Left ventricle myocardium inferior (tissue), 1 donor: ENCODE data around the gene KCND3. TPM values are rescaled to one million over a fixed set of nuclear protein-coding genes. Genes with fewer than 3 reads are reported as not detected.
A peak's percentile ranks its signal among the peaks of the same experiment; 100 is the strongest.

Experiments used
- DNase-seq: peaks from one replicate; pipeline ENCODE4 v3.0.0-alpha.2; 2020
- H3K27ac ChIP-seq: fragments of 200-600 bp; replicated peaks from 2 replicates; pipeline ENCODE4 v1.8.0; 2021
- H3K27me3 ChIP-seq: fragments of 200-600 bp; 2 replicates; pipeline ENCODE4 v1.8.0; 2021; ENCODE audit warnings: low read depth
- H3K36me3 ChIP-seq: fragments of 200-600 bp; 2 replicates; pipeline ENCODE4 v1.8.0; 2021
- H3K4me1 ChIP-seq: fragments of 200-600 bp; 2 replicates; pipeline ENCODE4 v1.8.0; 2021
- H3K4me3 ChIP-seq: fragments of 200-600 bp; 2 replicates; pipeline ENCODE4 v1.8.0; 2021; ENCODE audit warnings: mild to moderate bottlenecking, moderate library complexity
- H3K9me3 ChIP-seq: fragments of 200-600 bp; replicated peaks from 2 replicates; pipeline ENCODE4 v1.8.0; 2021
- CTCF ChIP-seq: fragments of 200-600 bp; IDR thresholded peaks from 2 replicates; pipeline ENCODE4 v1.8.0; 2021; ENCODE audit warnings: antibody characterized with exemption, mild to moderate bottlenecking, borderline replicate concordance
- intact Hi-C: fragments of 100-400 bp; cut with micrococcal nuclease; formaldehyde crosslinking; loops from one replicate; pipeline ENCODE4 v1.11.0; 2022
- total RNA-seq: library from RNA; stranded (reverse); fragmentation: NEBNext Ultra II Directional; extraction: Animal tissue kit (Norgen Biotek cat#: 25700); gene quantifications from one replicate; pipeline ENCODE4 v1.2.1, GENCODE V29; 2021
- donor health status: DM: no; HTN: yes; CAD: no; lungs with severe emphysema.

KCND3 gene
- total RNA-seq, 1 donor from 2014 or later = 19.2 TPM

- DNase-seq = no peak
- intact Hi-C loops = no loop called here
- Histone ChIP-seq H3K27me3 (no peaks in the 10 kb centered on the region), H3K27ac (no peak overlapping the region), H3K4me1 (peaks cover 7% of the 10 kb centered on the region), H3K36me3 (no peaks in the 10 kb centered on the region), H3K4me3 (no peak overlapping the region), H3K9me3 (no peaks in the 10 kb centered on the region)
- no peak for TF ChIP-seq CTCF
Observed at GRCh38 chr1:111811891-111812290, 177.6 kb downstream of the KCND3 start.

GRCh38 chr1:111805251-111805650 lies 184.2 kb downstream of the KCND3 start:
- H3K27me3 ChIP-seq = no peaks in the 10 kb centered on the region
- no peaks in the 10 kb centered on the region for H3K36me3 ChIP-seq
- intact Hi-C loops = no loop called here
- H3K4me1 ChIP-seq = peaks cover 38% of the 10 kb centered on the region
- H3K9me3 ChIP-seq = no peaks in the 10 kb centered on the region
- no peak for TF ChIP-seq CTCF
- DNase-seq = no peak
- H3K27ac ChIP-seq = no peak overlapping the region
- H3K4me3 ChIP-seq = no peak overlapping the region

DNA sequence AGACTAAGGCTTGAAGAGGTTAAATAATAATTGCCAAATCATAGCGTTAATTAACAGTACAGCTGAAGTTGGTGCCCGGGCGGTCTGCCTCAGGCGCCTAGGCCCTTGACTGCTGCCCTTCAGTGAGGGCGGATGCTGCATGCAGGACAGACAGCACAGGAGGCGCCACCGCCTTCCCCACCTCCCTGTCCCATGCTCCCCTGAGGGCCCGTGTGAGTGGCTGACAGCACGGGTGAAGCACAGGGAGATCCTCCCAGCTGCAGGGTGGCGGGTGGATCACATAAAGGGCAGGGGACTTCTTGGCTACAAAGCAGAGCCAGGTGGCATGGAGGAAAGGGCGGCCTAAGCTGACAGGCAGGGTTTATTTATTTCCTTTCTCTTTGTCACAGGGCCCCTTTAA lies 184.7 kb downstream of the KCND3 start:
- Histone ChIP-seq H3K27me3 (no peaks in the 10 kb centered on the region), H3K4me1 (peaks cover 38% of the 10 kb centered on the region), H3K9me3 (no peaks in the 10 kb centered on the region), H3K4me3 (no peak overlapping the region), H3K36me3 (no peaks in the 10 kb centered on the region), H3K27ac (peak overlapping the region; percentile 89)
- no peak for TF ChIP-seq CTCF
- no peak for DNase-seq
- intact Hi-C loops = no loop called here

DNA sequence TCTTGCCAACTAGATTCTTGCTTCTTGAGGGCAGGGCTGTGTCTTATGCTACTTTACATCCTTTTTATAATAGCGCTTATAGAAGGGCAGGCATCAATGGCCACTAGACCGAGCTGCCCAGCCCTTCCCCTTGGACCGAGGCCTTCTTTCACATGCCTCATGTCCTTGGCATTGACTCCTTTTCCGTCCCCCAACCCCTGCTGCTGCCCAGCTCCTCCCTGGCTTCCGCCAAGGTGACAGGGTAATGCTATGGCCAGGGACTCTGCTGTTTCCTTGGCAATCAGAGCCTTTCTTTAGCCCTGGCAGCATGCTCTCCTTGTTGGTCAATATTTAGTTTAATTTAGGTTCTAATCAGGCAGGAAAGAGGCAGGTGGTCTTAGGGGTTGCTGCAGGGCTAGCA lies 185.5 kb downstream of the KCND3 start:
- H3K27ac ChIP-seq = peak overlapping the region; percentile 89
- H3K4me3 ChIP-seq = no peak overlapping the region
- intact Hi-C loops = no loop called here
- H3K9me3 ChIP-seq = no peaks in the 10 kb centered on the region
- H3K4me1 ChIP-seq = peaks cover 38% of the 10 kb centered on the region
- DNase-seq = no peak
- H3K27me3 ChIP-seq = no peaks in the 10 kb centered on the region
- no peak for TF ChIP-seq CTCF
- H3K36me3 ChIP-seq = no peaks in the 10 kb centered on the region

GRCh38 chr1:111802984-111803383 lies 186.5 kb downstream of the KCND3 start:
- TF ChIP-seq CTCF = no peak
- Histone ChIP-seq H3K4me1 (peaks cover 38% of the 10 kb centered on the region), H3K36me3 (no peaks in the 10 kb centered on the region), H3K27ac (peak overlapping the region; percentile 89), H3K27me3 (no peaks in the 10 kb centered on the region), H3K9me3 (no peaks in the 10 kb centered on the region), H3K4me3 (no peak overlapping the region)
- intact Hi-C loops = no loop called here
- no peak for DNase-seq

GRCh38 chr1:111802110-111802509 lies 187.4 kb downstream of the KCND3 start:
- TF ChIP-seq CTCF = no peak
- Histone ChIP-seq H3K36me3 (no peaks in the 10 kb centered on the region), H3K4me1 (peaks cover 38% of the 10 kb centered on the region), H3K27me3 (no peaks in the 10 kb centered on the region), H3K4me3 (no peak overlapping the region), H3K9me3 (no peaks in the 10 kb centered on the region), H3K27ac (peak overlapping the region; percentile 89)
- peak; percentile 61 for DNase-seq
- intact Hi-C loops = no loop called here
